WTC11 (cell line): ENCODE results near the gene DYNLT1. TPM values are rescaled to one million over a fixed set of nuclear protein-coding genes. Genes with fewer than 3 reads are reported as not detected.

Experiments used
- ATAC-seq: fragments of 200-7000 bp; cut with Tn5 transposase; 2 replicates; pipeline ENCODE4 v1.10.0; 2021; ENCODE audit warnings: mild to moderate bottlenecking, moderate library complexity
- CTCF ChIA-PET: fragments of 300-600 bp; sonication (Branson Sonifier 250); formaldehyde crosslinking; loops from one replicate; lab custom pipeline; 2021; ENCODE audit warnings: antibody characterized with exemption; lab: Charles Lee
- POLR2A ChIA-PET: fragments of 350-600 bp; sonication (Branson Sonifier 250); formaldehyde crosslinking; loops from one replicate; lab custom pipeline; 2021; ENCODE audit warnings: antibody characterized with exemption; lab: Charles Lee
- DNase-seq: peaks from one replicate; pipeline ENCODE4 v3.0.0; 2021; ENCODE audit warnings: low spot score
- H3K27ac Mint-ChIP-seq: 2 replicates; pipeline ENCODE4 v1.8.0; 2021; ENCODE audit warnings: mixed read lengths
- H3K27me3 Mint-ChIP-seq: 2 replicates; pipeline ENCODE4 v1.8.0; 2021; ENCODE audit warnings: low read depth, mild to moderate bottlenecking, moderate library complexity, mixed read lengths
- H3K36me3 Mint-ChIP-seq: 2 replicates; pipeline ENCODE4 v1.8.0; 2021; ENCODE audit warnings: mixed read lengths
- H3K4me1 Mint-ChIP-seq: 2 replicates; pipeline ENCODE4 v1.8.0; 2022; ENCODE audit warnings: mixed read lengths
- H3K4me3 Mint-ChIP-seq: 2 replicates; pipeline ENCODE4 v1.8.0; 2021; ENCODE audit warnings: mild to moderate bottlenecking, moderate library complexity, mixed read lengths
- H3K9me3 Mint-ChIP-seq: 2 replicates; pipeline ENCODE4 v1.8.0; 2021; ENCODE audit warnings: mixed read lengths
- ESRRA ChIP-seq: sonication (generic); formaldehyde crosslinking; IDR thresholded peaks from 2 replicates; pipeline ENCODE4 v1.8.1; 2022; ENCODE audit warnings: mild to moderate bottlenecking, missing genetic modification reagents, borderline replicate concordance
- FOXP1 ChIP-seq: sonication (generic); formaldehyde crosslinking; IDR thresholded peaks from 2 replicates; pipeline ENCODE4 v1.8.0; 2022; ENCODE audit warnings: missing genetic modification reagents, mild to moderate bottlenecking, moderate library complexity, borderline replicate concordance
- IRF2 ChIP-seq: sonication (generic); formaldehyde crosslinking; IDR thresholded peaks from 2 replicates; pipeline ENCODE4 v1.8.0; 2022; ENCODE audit warnings: low read depth, missing genetic modification reagents, borderline replicate concordance
- KAT7 ChIP-seq: sonication (generic); formaldehyde crosslinking; IDR thresholded peaks from 2 replicates; pipeline ENCODE4 v1.8.1; 2023; ENCODE audit warnings: missing genetic modification reagents, mild to moderate bottlenecking, borderline replicate concordance
- RORB ChIP-seq: fragments of 250-450 bp; sonication (Bioruptor Pico); IDR thresholded peaks from 2 replicates; pipeline ENCODE4 v1.9.0; 2021; ENCODE audit warnings: mild to moderate bottlenecking
- USF1 ChIP-seq: sonication (generic); formaldehyde crosslinking; IDR thresholded peaks from 2 replicates; pipeline ENCODE4 v1.8.0; 2022; ENCODE audit warnings: mild to moderate bottlenecking, missing genetic modification reagents
- ZBTB21 ChIP-seq: sonication (generic); formaldehyde crosslinking; IDR thresholded peaks from 2 replicates; pipeline ENCODE4 v1.8.1; 2023; ENCODE audit warnings: mild to moderate bottlenecking, missing genetic modification reagents, borderline replicate concordance
- ZBTB43 ChIP-seq: sonication (generic); formaldehyde crosslinking; IDR thresholded peaks from 2 replicates; pipeline ENCODE4 v1.8.1; 2023; ENCODE audit warnings: mild to moderate bottlenecking, missing genetic modification reagents
- ZMAT4 ChIP-seq: fragments of 250-450 bp; sonication (Bioruptor Pico); IDR thresholded peaks from 2 replicates; pipeline ENCODE4 v1.9.0; 2021; ENCODE audit warnings: mild to moderate bottlenecking
- ZNF121 ChIP-seq: sonication (generic); formaldehyde crosslinking; IDR thresholded peaks from 2 replicates; pipeline ENCODE4 v1.8.0; 2023; ENCODE audit warnings: missing genetic modification reagents
- ZNF232 ChIP-seq: sonication (generic); formaldehyde crosslinking; IDR thresholded peaks from 2 replicates; pipeline ENCODE4 v1.8.0; 2022; ENCODE audit warnings: mild to moderate bottlenecking, missing genetic modification reagents
- ZNF281 ChIP-seq: sonication (generic); formaldehyde crosslinking; IDR thresholded peaks from 2 replicates; pipeline ENCODE4 v1.8.0; 2023; ENCODE audit warnings: mild to moderate bottlenecking, missing genetic modification reagents
- ZNF396 ChIP-seq: fragments of 250-450 bp; sonication (Bioruptor Pico); IDR thresholded peaks from 2 replicates; pipeline ENCODE4 v1.8.0; 2021; ENCODE audit warnings: mild to moderate bottlenecking, moderate library complexity, borderline replicate concordance
- total RNA-seq: library from RNA; stranded (reverse); gene quantifications from 3 replicates; pipeline ENCODE4 v1.2.3, GENCODE V29; 2021

DYNLT1 gene
- total RNA-seq, 1 experiment from 2014 or later = 79.0 TPM

GRCh38 chr6:158667360-158667981 lies 22.9 kb upstream of the DYNLT1 start:
- no peak for ATAC-seq
- Mint-ChIP-seq H3K4me1 (peaks cover 12% of the 10 kb centered on the region), H3K27me3 (peaks cover 2% of the 10 kb centered on the region; the same call in 1 of the 2 replicates)
- TF ChIP-seq USF1 (CRISPR knock-in tag) (no peak), IRF2 (no peak), ZMAT4 (CRISPR knock-in tag) (no peak), ZBTB43 (CRISPR knock-in tag) (no peak), ZBTB21 (CRISPR knock-in tag) (no peak), ZNF281 (CRISPR knock-in tag) (no peak), ZNF121 (CRISPR knock-in tag) (no peak)
- TF ChIP-seq, all 79 proteins: peak for 0
- H3K36me3 Mint-ChIP-seq = no peaks in the 10 kb centered on the region
- DNase-seq = no peak
- no peak overlapping the region for H3K27ac Mint-ChIP-seq
- CTCF ChIA-PET = no interaction called here
- H3K4me3 Mint-ChIP-seq = no peak overlapping the region
- no peaks in the 10 kb centered on the region for H3K9me3 Mint-ChIP-seq
- POLR2A ChIA-PET = no interaction called here

GRCh38 chr6:158666628-158667359 lies 22.3 kb upstream of the DYNLT1 start:
- TF ChIP-seq ESRRA (CRISPR knock-in tag) = no peak
- no peak for TF ChIP-seq ZNF396 (CRISPR knock-in tag)
- TF ChIP-seq ZBTB43 (CRISPR knock-in tag) = no peak
- no peak for TF ChIP-seq KAT7
- no peak for TF ChIP-seq ZMAT4 (CRISPR knock-in tag)
- TF ChIP-seq FOXP1 (CRISPR knock-in tag) = no peak
- TF ChIP-seq RORB (CRISPR knock-in tag) = no peak
- TF ChIP-seq ZNF232 = no peak
- TF ChIP-seq, all 79 proteins: peak for 0
- Mint-ChIP-seq H3K9me3 (no peaks in the 10 kb centered on the region), H3K4me3 (no peak overlapping the region), H3K27ac (no peak overlapping the region), H3K4me1 (peaks cover 12% of the 10 kb centered on the region), H3K27me3 (peaks cover 2% of the 10 kb centered on the region; the same call in 1 of the 2 replicates), H3K36me3 (no peaks in the 10 kb centered on the region)
- DNase-seq (no peak), ATAC-seq (no peak)
- POLR2A ChIA-PET = no interaction called here
- CTCF ChIA-PET = interaction anchor here (2.3 kb wide), 1 partner anchor 25 kb away, joined by 6 read pairs; no protein-coding TSS in a partner anchor
